ENCODE measurements around the gene SKIC8. TPM values are rescaled to one million over a fixed set of nuclear protein-coding genes. Genes with fewer than 3 reads are reported as not detected.

Gene SKIC8
- total RNA-seq, 2 experiments from 2014 or later, result 59.8 to 66.8 TPM

DNA sequence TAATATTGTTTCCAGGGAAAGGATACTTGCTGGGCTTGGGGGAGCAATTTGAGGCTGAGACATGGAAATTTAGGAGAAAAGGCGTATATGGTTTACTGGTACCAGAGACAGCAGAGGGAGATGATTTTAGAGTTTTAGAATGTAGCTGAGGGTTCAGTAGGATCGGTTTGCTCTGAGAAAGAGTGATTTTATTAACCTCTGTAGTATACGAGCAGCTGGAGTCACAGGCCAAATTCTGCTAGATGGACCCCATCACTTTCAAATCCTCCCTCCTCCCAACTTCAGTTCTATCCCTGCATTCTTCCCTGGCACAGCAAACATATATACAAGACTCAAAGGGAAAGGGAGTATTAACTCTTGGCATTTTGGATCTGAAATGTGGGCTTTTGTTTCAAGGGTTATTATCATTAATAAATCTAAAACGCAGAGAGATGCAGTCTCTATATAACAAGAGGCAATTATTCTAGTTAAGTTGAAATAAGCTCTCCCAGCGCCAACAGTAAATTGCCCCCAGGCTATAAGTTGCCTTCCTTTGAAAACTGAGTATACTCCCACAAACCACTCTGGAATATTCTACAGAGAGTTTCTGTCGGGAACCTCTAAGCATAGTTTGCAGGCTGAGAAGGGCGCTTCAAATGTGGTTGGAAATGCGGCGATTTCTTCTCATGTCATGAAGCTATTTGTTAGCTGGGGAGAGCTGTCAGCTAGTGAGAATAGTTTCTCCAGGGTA, 46.2 kb upstream of the SKIC8 start:
- Histone ChIP-seq H3K27ac (ENCODE audit: low read depth, low read length, poor library complexity, severe bottlenecking) (no peak overlapping the region), H3K4me2 (ENCODE audit: low read length) (no peak overlapping the region), H3K36me3 (ENCODE audit: insufficient read depth, low read length) (no peaks in the 10 kb centered on the region), H3K4me3 (ENCODE audit: low read depth, low read length, poor library complexity, severe bottlenecking) (no peak overlapping the region), H3K4me1 (ENCODE audit: insufficient read depth, low read length, poor library complexity, severe bottlenecking) (peaks cover 12% of the 10 kb centered on the region), H4K20me1 (ENCODE audit: insufficient read depth, low read length) (no peaks in the 10 kb centered on the region), H3K9me3 (ENCODE audit: low read length) (no peaks in the 10 kb centered on the region), H3K9me2 (ENCODE audit: insufficient read depth, low read length) (no peaks in the 10 kb centered on the region), H2AFZ (ENCODE audit: low read length) (no peak overlapping the region), H3K79me2 (ENCODE audit: insufficient read depth, low read depth, low read length) (no peaks in the 10 kb centered on the region)
- ChIA-PET CTCF (ENCODE audit: unreplicated experiment) (no interaction called here), POLR2A (interaction anchor here (0.7 kb wide), 1 partner anchor 93 kb away, joined by 3 read pairs; no protein-coding TSS in a partner anchor)
- TF ChIP-seq EZH2phosphoT487 (IDR thresholded peaks at IDR 0.05; ENCODE audit: borderline replicate concordance, low read depth, low read length), result no peak
- TF ChIP-seq, protein P1, sequence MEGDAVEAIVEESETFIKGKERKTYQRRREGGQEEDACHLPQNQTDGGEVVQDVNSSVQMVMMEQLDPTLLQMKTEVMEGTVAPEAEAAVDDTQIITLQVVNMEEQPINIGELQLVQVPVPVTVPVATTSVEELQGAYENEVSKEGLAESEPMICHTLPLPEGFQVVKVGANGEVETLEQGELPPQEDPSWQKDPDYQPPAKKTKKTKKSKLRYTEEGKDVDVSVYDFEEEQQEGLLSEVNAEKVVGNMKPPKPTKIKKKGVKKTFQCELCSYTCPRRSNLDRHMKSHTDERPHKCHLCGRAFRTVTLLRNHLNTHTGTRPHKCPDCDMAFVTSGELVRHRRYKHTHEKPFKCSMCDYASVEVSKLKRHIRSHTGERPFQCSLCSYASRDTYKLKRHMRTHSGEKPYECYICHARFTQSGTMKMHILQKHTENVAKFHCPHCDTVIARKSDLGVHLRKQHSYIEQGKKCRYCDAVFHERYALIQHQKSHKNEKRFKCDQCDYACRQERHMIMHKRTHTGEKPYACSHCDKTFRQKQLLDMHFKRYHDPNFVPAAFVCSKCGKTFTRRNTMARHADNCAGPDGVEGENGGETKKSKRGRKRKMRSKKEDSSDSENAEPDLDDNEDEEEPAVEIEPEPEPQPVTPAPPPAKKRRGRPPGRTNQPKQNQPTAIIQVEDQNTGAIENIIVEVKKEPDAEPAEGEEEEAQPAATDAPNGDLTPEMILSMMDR (conservative IDR thresholded peaks at IDR 0.05; ENCODE audit: low read length), result no peak
- no TSS peak for BruUV-seq (replicated peaks)
- intact Hi-C loops (cut with micrococcal nuclease; ENCODE audit: unreplicated experiment), result no loop called here
- DNase-seq (ENCODE audit: low spot score), result no peak

DNA sequence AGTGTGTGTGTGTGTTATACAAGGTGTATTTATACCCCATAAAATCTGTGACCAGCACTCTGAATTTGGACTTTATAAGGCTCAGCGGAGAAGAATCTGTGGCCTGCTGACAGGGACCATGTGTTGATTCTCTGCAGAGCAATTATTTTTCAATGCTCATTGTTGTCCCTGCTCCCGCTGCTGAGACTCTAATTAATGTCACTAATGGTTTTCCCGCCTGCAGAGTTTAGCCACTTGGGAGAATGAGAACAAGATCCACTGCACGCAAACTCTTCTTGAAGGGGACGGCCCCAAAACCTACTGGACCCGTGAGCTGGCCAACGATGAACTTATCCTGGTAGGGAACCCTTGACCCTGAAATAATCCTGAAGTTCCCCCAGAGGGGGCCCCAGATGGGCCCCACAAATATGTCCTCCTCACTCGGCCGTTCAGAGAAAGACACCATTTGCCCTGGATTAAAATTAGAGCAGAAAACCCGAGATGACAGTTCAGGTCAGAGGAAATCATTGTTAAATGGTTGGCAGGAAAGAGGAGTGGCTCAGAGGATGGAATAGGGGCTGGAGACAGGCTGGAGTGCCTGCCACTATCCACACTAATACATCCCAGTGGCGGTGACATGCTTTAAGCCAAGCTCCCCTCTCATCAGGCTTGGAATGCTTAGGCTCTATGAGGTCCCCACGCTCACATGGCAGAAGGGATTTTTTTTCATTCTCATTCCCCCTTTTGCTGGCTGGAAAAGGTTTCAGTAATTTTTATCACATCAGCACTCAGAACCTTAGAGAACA, 44.1 kb upstream of the SKIC8 start:
- Histone ChIP-seq H3K4me3 (ENCODE audit: low read depth, low read length, poor library complexity, severe bottlenecking) (no peak overlapping the region), H2AFZ (ENCODE audit: low read length) (no peak overlapping the region), H3K27ac (ENCODE audit: low read depth, low read length, poor library complexity, severe bottlenecking) (no peak overlapping the region), H3K4me2 (ENCODE audit: low read length) (no peak overlapping the region), H3K79me2 (ENCODE audit: insufficient read depth, low read depth, low read length) (no peaks in the 10 kb centered on the region), H3K36me3 (ENCODE audit: insufficient read depth, low read length) (no peaks in the 10 kb centered on the region), H3K9me2 (ENCODE audit: insufficient read depth, low read length) (no peaks in the 10 kb centered on the region), H4K20me1 (ENCODE audit: insufficient read depth, low read length) (no peaks in the 10 kb centered on the region), H3K4me1 (ENCODE audit: insufficient read depth, low read length, poor library complexity, severe bottlenecking) (peaks cover 21% of the 10 kb centered on the region), H3K9me3 (ENCODE audit: low read length) (no peaks in the 10 kb centered on the region)
- TF ChIP-seq EZH2phosphoT487 (IDR thresholded peaks at IDR 0.05; ENCODE audit: borderline replicate concordance, low read depth, low read length), result no peak
- TF ChIP-seq, protein P1 (conservative IDR thresholded peaks at IDR 0.05; ENCODE audit: low read length), result no peak
- no TSS peak for BruUV-seq (replicated peaks)
- CTCF ChIA-PET (ENCODE audit: unreplicated experiment), result no interaction called here
- intact Hi-C loops (cut with micrococcal nuclease; ENCODE audit: unreplicated experiment), result no loop called here
- POLR2A ChIA-PET, result interaction anchor here (0.6 kb wide), 1 partner anchor 22 kb away, joined by 3 read pairs; no protein-coding TSS in a partner anchor
- no peak for DNase-seq (ENCODE audit: low spot score)

DNA sequence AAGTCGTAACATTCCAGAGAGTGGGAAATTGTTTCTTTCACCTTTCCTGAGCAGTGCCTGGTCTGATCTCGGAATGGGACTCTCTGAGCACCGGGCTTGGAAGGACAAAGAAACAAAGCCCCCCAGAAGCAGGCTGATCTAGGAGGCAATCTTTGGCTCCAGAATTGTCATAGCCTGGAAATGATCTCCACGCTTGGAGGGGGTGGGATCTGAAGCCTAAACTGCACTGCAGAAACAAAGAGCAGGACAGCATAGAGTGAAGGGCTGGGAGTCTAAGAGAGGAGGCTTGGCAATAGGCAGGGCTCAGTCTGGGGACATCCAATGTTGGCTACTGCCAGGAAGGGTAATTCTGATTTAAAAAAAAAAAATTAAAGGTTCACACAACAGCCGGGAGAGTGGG, 42.6 kb upstream of the SKIC8 start:
- H3K4me3 ChIP-seq (ENCODE audit: low read depth, low read length, poor library complexity, severe bottlenecking), result no peak overlapping the region
- ChIA-PET POLR2A (no interaction called here), CTCF (ENCODE audit: unreplicated experiment) (no interaction called here)
- TF ChIP-seq, protein P1 (conservative IDR thresholded peaks at IDR 0.05; ENCODE audit: low read length), result no peak
- TF ChIP-seq EZH2phosphoT487 (IDR thresholded peaks at IDR 0.05; ENCODE audit: borderline replicate concordance, low read depth, low read length), result no peak
- no peak overlapping the region for H2AFZ ChIP-seq (ENCODE audit: low read length)
- H3K36me3 ChIP-seq (ENCODE audit: insufficient read depth, low read length), result no peaks in the 10 kb centered on the region
- no peak overlapping the region for H3K27ac ChIP-seq (ENCODE audit: low read depth, low read length, poor library complexity, severe bottlenecking)
- intact Hi-C loops (cut with micrococcal nuclease; ENCODE audit: unreplicated experiment), result no loop called here
- no peaks in the 10 kb centered on the region for H4K20me1 ChIP-seq (ENCODE audit: insufficient read depth, low read length)
- H3K9me2 ChIP-seq (ENCODE audit: insufficient read depth, low read length), result no peaks in the 10 kb centered on the region
- no peaks in the 10 kb centered on the region for H3K79me2 ChIP-seq (ENCODE audit: insufficient read depth, low read depth, low read length)
- BruUV-seq (replicated peaks), result no TSS peak
- no peak for DNase-seq (ENCODE audit: low spot score)
- H3K4me1 ChIP-seq (ENCODE audit: insufficient read depth, low read length, poor library complexity, severe bottlenecking), result peaks cover 21% of the 10 kb centered on the region
- no peak overlapping the region for H3K4me2 ChIP-seq (ENCODE audit: low read length)
- no peaks in the 10 kb centered on the region for H3K9me3 ChIP-seq (ENCODE audit: low read length)

Data from OCI-LY7 (cell line).